GM12892 (cell line): ENCODE measurements around the gene PDE1A.

Experiments
- POLR2A ChIP-seq: IDR thresholded peaks from 2 replicates; pipeline ENCODE4 v1.6.1; 2011; ENCODE audit warnings: low read depth, low read length, control low read depth
- POLR2AphosphoS5 ChIP-seq: IDR thresholded peaks from 2 replicates; pipeline ENCODE4 v1.6.1; 2011; ENCODE audit warnings: low read depth, low read length, control low read depth

- TF ChIP-seq POLR2AphosphoS5 (no peak), POLR2A (no peak)
These were observed 54.2 kb downstream of the PDE1A start for GRCh38 chr2:182372661-182373060.
